Measurements from ENCODE around the gene LRRC58. TPM values are rescaled to one million over a fixed set of nuclear protein-coding genes. Genes with fewer than 3 reads are reported as not detected.
"Not testable (repeated sequence)": the region's sequence is repeated elsewhere in the genome, so short reads cannot be mapped to it uniquely, and the experiment has no call there.

LRRC58 gene
- total RNA-seq, 1 donor from 2014 or later = 25.0 TPM

- intact Hi-C loops (cut with DNase I) = no loop called here
Measured at GRCh38 chr3:120382941-120383447, 33.8 kb upstream of the LRRC58 start.

GRCh38 chr3:120381503-120381902 lies 32.3 kb upstream of the LRRC58 start:
- Histone ChIP-seq H3K4me3 (no peak overlapping the region), H3K27me3 (no peaks in the 10 kb centered on the region), H3K9me3 (no peaks in the 10 kb centered on the region), H3K27ac (no peak overlapping the region), H3K36me3 (no peaks in the 10 kb centered on the region), H3K4me1 (no peaks in the 10 kb centered on the region)
- TF ChIP-seq POLR2AphosphoS5 (IDR thresholded peaks at IDR 0.05; ENCODE audit: insufficient read depth in 1 of 2, low read depth in 1 of 2) = no peak
- TF ChIP-seq POLR2A (IDR thresholded peaks at IDR 0.05) = no peak
- TF ChIP-seq CTCF (IDR thresholded peaks at IDR 0.05) = no peak
- no peak for DNase-seq (ENCODE audit: extremely low spot score in 2 of 2)
- intact Hi-C loops (cut with DNase I) = no loop called here

More at GRCh38 chr3:120382941-120383447, 33.8 kb upstream of the LRRC58 start:
- no peak overlapping the region for H3K27ac ChIP-seq
- H3K36me3 ChIP-seq = no peaks in the 10 kb centered on the region
- no peak overlapping the region for H3K4me3 ChIP-seq
- H3K9me3 ChIP-seq = no peaks in the 10 kb centered on the region
- DNase-seq (ENCODE audit: extremely low spot score in 2 of 2) = no peak
- H3K4me1 ChIP-seq = no peaks in the 10 kb centered on the region
- no peak for TF ChIP-seq POLR2A (IDR thresholded peaks at IDR 0.05)
- TF ChIP-seq CTCF (IDR thresholded peaks at IDR 0.05) = no peak
- TF ChIP-seq POLR2AphosphoS5 (IDR thresholded peaks at IDR 0.05; ENCODE audit: insufficient read depth in 1 of 2, low read depth in 1 of 2) = no peak
- no peaks in the 10 kb centered on the region for H3K27me3 ChIP-seq

- H3K27ac ChIP-seq; DNase-seq (ENCODE audit: extremely low spot score in 2 of 2); intact Hi-C loops (cut with DNase I); H3K4me1 ChIP-seq; H3K4me3 ChIP-seq; H3K9me3 ChIP-seq; H3K27me3 ChIP-seq; H3K36me3 ChIP-seq: not testable (repeated sequence)
Measured at GRCh38 chr3:120377948-120378347, 28.8 kb upstream of the LRRC58 start.

- Histone ChIP-seq H3K27ac (no peak overlapping the region), H3K4me1 (no peaks in the 10 kb centered on the region), H3K4me3 (no peak overlapping the region), H3K27me3 (no peaks in the 10 kb centered on the region), H3K36me3 (no peaks in the 10 kb centered on the region), H3K9me3 (no peaks in the 10 kb centered on the region)
- no peak for TF ChIP-seq POLR2AphosphoS5 (IDR thresholded peaks at IDR 0.05; ENCODE audit: insufficient read depth in 1 of 2, low read depth in 1 of 2)
- TF ChIP-seq POLR2A (IDR thresholded peaks at IDR 0.05) = no peak
- no peak for TF ChIP-seq CTCF (IDR thresholded peaks at IDR 0.05)
- no peak for DNase-seq (ENCODE audit: extremely low spot score in 2 of 2)
- intact Hi-C loops (cut with DNase I) = no loop called here
Measured at GRCh38 chr3:120370463-120370862, 21.3 kb upstream of the LRRC58 start.

GRCh38 chr3:120369037-120369467 lies 19.9 kb upstream of the LRRC58 start:
- intact Hi-C loops (cut with DNase I) = no loop called here
- Histone ChIP-seq H3K27ac (no peak overlapping the region), H3K4me1 (no peaks in the 10 kb centered on the region), H3K4me3 (no peak overlapping the region), H3K27me3 (no peaks in the 10 kb centered on the region), H3K36me3 (no peaks in the 10 kb centered on the region), H3K9me3 (no peaks in the 10 kb centered on the region)
- TF ChIP-seq POLR2AphosphoS5 (IDR thresholded peaks at IDR 0.05; ENCODE audit: insufficient read depth in 1 of 2, low read depth in 1 of 2) (no peak), POLR2A (IDR thresholded peaks at IDR 0.05) (no peak), CTCF (IDR thresholded peaks at IDR 0.05) (no peak)
- DNase-seq (ENCODE audit: extremely low spot score in 2 of 2) = no peak
